GM23248 (cell line): ENCODE data around the gene SMOC2. TPM values are rescaled to one million over a fixed set of nuclear protein-coding genes. Genes with fewer than 3 reads are reported as not detected.

ENCODE experiments used
- DNase-seq: peaks from one replicate; pipeline ENCODE4 v3.0.0-alpha.2; 2015
- H2AFZ ChIP-seq: fragments of 200-600 bp; sonication (generic); 2 replicates; pipeline ENCODE4 v1.6.1; 2016; ENCODE audit warnings: antibody characterized with exemption
- H3F3A ChIP-seq: fragments of 200-600 bp; sonication (generic); 2 replicates; pipeline ENCODE4 v1.6.1; 2016; ENCODE audit warnings: mild to moderate bottlenecking, antibody characterized with exemption, mixed run types; ENCODE audit not compliant: insufficient read depth
- H3K27ac ChIP-seq: fragments of 200-600 bp; sonication (generic); 2 replicates; pipeline ENCODE4 v1.5.1; 2016; ENCODE audit warnings: mild to moderate bottlenecking
- H3K27me3 ChIP-seq: fragments of 200-600 bp; sonication (generic); replicated peaks from 2 replicates; pipeline ENCODE4 v1.6.1; 2016; ENCODE audit warnings: mild to moderate bottlenecking; ENCODE audit not compliant: insufficient read depth
- H3K36me3 ChIP-seq: fragments of 200-600 bp; sonication (generic); 2 replicates; pipeline ENCODE4 v1.6.1; 2016; ENCODE audit warnings: low read depth, mild to moderate bottlenecking
- H3K4me1 ChIP-seq: fragments of 200-600 bp; sonication (generic); 2 replicates; pipeline ENCODE4 v1.6.1; 2016; ENCODE audit warnings: mild to moderate bottlenecking; ENCODE audit not compliant: insufficient read depth
- H3K4me2 ChIP-seq: fragments of 200-600 bp; sonication (generic); one replicate; pipeline ENCODE4 v1.6.1; 2016; ENCODE audit warnings: mild to moderate bottlenecking; ENCODE audit not compliant: unreplicated experiment
- H3K4me3 ChIP-seq: fragments of 200-600 bp; sonication (generic); 2 replicates; pipeline ENCODE4 v1.5.1; 2016; ENCODE audit warnings: mild to moderate bottlenecking
- H3K79me2 ChIP-seq: fragments of 200-600 bp; sonication (generic); 2 replicates; pipeline ENCODE4 v1.6.1; 2016; ENCODE audit warnings: mild to moderate bottlenecking; ENCODE audit not compliant: insufficient read depth
- H3K9ac ChIP-seq: fragments of 200-600 bp; sonication (generic); 2 replicates; pipeline ENCODE4 v1.6.1; 2016; ENCODE audit warnings: mild to moderate bottlenecking
- H3K9me2 ChIP-seq: fragments of 200-600 bp; sonication (generic); 2 replicates; pipeline ENCODE4 v1.6.1; 2016; ENCODE audit warnings: mixed run types, mild to moderate bottlenecking, moderate library complexity; ENCODE audit not compliant: insufficient read depth
- H3K9me3 ChIP-seq: fragments of 200-600 bp; sonication (generic); one replicate; pipeline ENCODE4 v1.6.1; 2017; ENCODE audit warnings: low read depth
- H4K20me1 ChIP-seq: fragments of 200-600 bp; sonication (generic); 2 replicates; pipeline ENCODE4 v1.6.0; 2016; ENCODE audit not compliant: insufficient read depth
- EZH2 ChIP-seq: fragments of 200-600 bp; sonication (generic); IDR thresholded peaks from 2 replicates; pipeline ENCODE4 v1.6.1; 2018; ENCODE audit warnings: antibody characterized with exemption, mild to moderate bottlenecking; ENCODE audit not compliant: insufficient read depth, poor library complexity, severe bottlenecking
- EZH2phosphoT487 ChIP-seq: fragments of 200-600 bp; sonication (generic); IDR thresholded peaks from 2 replicates; pipeline ENCODE4 v1.6.1; 2018; ENCODE audit warnings: antibody characterized with exemption, moderate library complexity, mild to moderate bottlenecking, low read depth; ENCODE audit not compliant: insufficient read depth
- WGBS, 2 experiments: methylation state at CpG; one replicate each; pipeline ENCODE4 v1.1.6; 2015 to 2017; ENCODE audit warnings: low lambda C conversion rate in 2 of 2, low coverage in 1 of 2; ENCODE audit errors: missing lambda C conversion rate in 2 of 2; 5-methylcytosine and 5-hydroxymethylcytosine counted together
- in situ Hi-C: fragments of 300-500 bp; cut with MboI; formaldehyde crosslinking; loops from 2 replicates; pipeline ENCODE4 v1.15.0; 2020
- polyA plus RNA-seq: library from polyadenylated mRNA; unstranded; fragments of >200 nt; fragmentation: Nextera tagmentation; extraction: Ambion mirVana; gene quantifications from 2 replicates; pipeline ENCODE4 v1.2.1, GENCODE V29; 2016
- total RNA-seq: library from RNA; depleted of rRNA; stranded (reverse); fragments of >200 nt; shearing (Covaris generic); gene quantifications from 2 replicates; pipeline ENCODE4 v1.2.3, GENCODE V29; 2014

SMOC2 gene
- total and polyA plus RNA-seq, 2 experiments from 2014 or later, result not detected

GRCh38 chr6:168396561-168396960, 44.4 kb upstream of the SMOC2 start:
- in situ Hi-C loops, result no loop called here
- Histone ChIP-seq H3K9me3 (no peaks in the 10 kb centered on the region), H3K27me3 (no peaks in the 10 kb centered on the region), H2AFZ (no peak overlapping the region), H3K9me2 (no peaks in the 10 kb centered on the region), H3K79me2 (no peaks in the 10 kb centered on the region), H3K36me3 (no peaks in the 10 kb centered on the region), H3K27ac (no peak overlapping the region), H3K4me3 (no peak overlapping the region), H3K4me1 (no peaks in the 10 kb centered on the region), H3K4me2 (no peak overlapping the region), H3F3A (no peaks in the 10 kb centered on the region), H3K9ac (no peak overlapping the region), H4K20me1 (no peaks in the 10 kb centered on the region)
- DNase-seq, result no peak
- WGBS, 2 experiments, result 31 to 33% methylated on average over 16 of the region's 16 CpGs
- no peak for TF ChIP-seq EZH2phosphoT487
- TF ChIP-seq EZH2, result no peak

- Histone ChIP-seq H3K79me2 (no peaks in the 10 kb centered on the region), H2AFZ (no peak overlapping the region), H3K4me3 (no peak overlapping the region), H4K20me1 (no peaks in the 10 kb centered on the region), H3K4me1 (no peaks in the 10 kb centered on the region), H3K9ac (no peak overlapping the region), H3K27ac (no peak overlapping the region), H3K36me3 (no peaks in the 10 kb centered on the region), H3K9me2 (no peaks in the 10 kb centered on the region), H3K27me3 (no peaks in the 10 kb centered on the region), H3K9me3 (no peaks in the 10 kb centered on the region), H3F3A (no peaks in the 10 kb centered on the region), H3K4me2 (no peak overlapping the region)
- no peak for DNase-seq
- TF ChIP-seq EZH2 (no peak), EZH2phosphoT487 (no peak)
- in situ Hi-C loops, result no loop called here
- 25 to 30% methylated on average over 10 of the region's 10 CpGs for WGBS, 2 experiments
These were observed 44.0 kb upstream of the SMOC2 start for GRCh38 chr6:168397012-168397411.

GRCh38 chr6:168400037-168400436, 40.9 kb upstream of the SMOC2 start:
- 0 to 4% methylated on average over 2 of the region's 2 CpGs for WGBS, 2 experiments
- Histone ChIP-seq H3K9ac (no peak overlapping the region), H3F3A (no peaks in the 10 kb centered on the region), H4K20me1 (no peaks in the 10 kb centered on the region), H3K4me1 (no peaks in the 10 kb centered on the region), H3K9me2 (no peaks in the 10 kb centered on the region), H3K27me3 (no peaks in the 10 kb centered on the region), H3K9me3 (no peaks in the 10 kb centered on the region), H3K27ac (no peak overlapping the region), H3K79me2 (no peaks in the 10 kb centered on the region), H3K4me3 (no peak overlapping the region), H3K36me3 (no peaks in the 10 kb centered on the region), H2AFZ (no peak overlapping the region), H3K4me2 (no peak overlapping the region)
- TF ChIP-seq EZH2phosphoT487 (no peak), EZH2 (no peak)
- DNase-seq, result no peak
- in situ Hi-C loops, result no loop called here

- H3K79me2 ChIP-seq, result no peaks in the 10 kb centered on the region
- no peaks in the 10 kb centered on the region for H3K36me3 ChIP-seq
- no peak overlapping the region for H3K4me2 ChIP-seq
- H3K27ac ChIP-seq, result no peak overlapping the region
- H3K4me1 ChIP-seq, result no peaks in the 10 kb centered on the region
- H2AFZ ChIP-seq, result no peak overlapping the region
- in situ Hi-C loops, result no loop called here
- no peaks in the 10 kb centered on the region for H4K20me1 ChIP-seq
- 16 to 18% methylated on average over 9 of the region's 9 CpGs for WGBS, 2 experiments
- TF ChIP-seq EZH2 (no peak), EZH2phosphoT487 (no peak)
- no peak for DNase-seq
- H3K9me2 ChIP-seq, result no peaks in the 10 kb centered on the region
- no peak overlapping the region for H3K4me3 ChIP-seq
- no peaks in the 10 kb centered on the region for H3K27me3 ChIP-seq
- H3K9me3 ChIP-seq, result no peaks in the 10 kb centered on the region
- no peak overlapping the region for H3K9ac ChIP-seq
- no peaks in the 10 kb centered on the region for H3F3A ChIP-seq
These were observed 37.5 kb upstream of the SMOC2 start for GRCh38 chr6:168403370-168404005.
